NCI-H1092 treated with DMSO at 0.1 percent for 48 hours (cell line): ENCODE measurements around the gene DCBLD1.

Experiments used
- DNase-seq: peaks from one replicate; lab custom pipeline; 2025; lab: John Stamatoyannopoulos, UW

Gene DCBLD1

GRCh38 chr6:117472667-117473066, 9.8 kb upstream of the DCBLD1 start:
- no peak for DNase-seq

DNA sequence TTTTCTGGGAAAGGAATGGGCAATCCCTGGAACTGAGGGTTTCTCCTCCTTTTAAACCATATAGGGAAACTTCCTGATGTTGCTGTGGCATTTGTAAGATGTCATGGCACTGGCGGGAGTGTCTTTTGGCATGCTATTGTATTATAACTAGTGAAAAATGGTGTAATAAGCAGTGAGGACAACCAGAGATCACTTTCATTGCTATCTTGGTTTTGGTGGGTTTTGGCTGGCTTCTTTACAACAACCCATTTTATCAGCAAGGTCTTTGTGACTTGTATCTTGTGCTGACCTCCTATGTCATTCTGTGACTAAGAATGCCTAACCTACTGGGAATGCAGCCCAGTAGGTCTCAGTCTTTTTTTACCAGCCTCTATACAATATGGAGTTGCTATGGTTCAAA, 9.1 kb upstream of the DCBLD1 start:
- DNase-seq = no peak

- no peak for DNase-seq
Observed at GRCh38 chr6:117477988-117478852, 4.3 kb upstream of the DCBLD1 start.

- no peak for DNase-seq
Observed at GRCh38 chr6:117478853-117479231, 3.6 kb upstream of the DCBLD1 start.

DNA sequence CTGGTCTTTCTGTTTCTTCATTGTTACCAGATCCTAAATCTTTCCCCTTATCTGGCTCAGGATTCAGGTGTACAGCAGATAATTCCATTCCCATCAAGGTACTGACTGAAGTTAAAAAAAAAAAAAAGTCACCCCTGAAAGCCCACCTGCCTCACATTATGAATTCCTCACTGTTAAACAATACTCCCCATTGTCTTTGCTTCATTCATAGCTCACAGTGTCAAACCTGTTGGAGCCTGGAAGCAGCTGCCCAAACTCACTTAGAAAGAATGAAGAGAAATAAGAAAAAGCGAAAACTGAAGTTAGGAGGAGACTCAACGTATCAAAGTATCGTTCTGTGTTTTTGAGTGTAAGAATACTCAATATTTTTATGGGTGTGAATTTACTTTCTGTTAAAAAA, 1.8 kb upstream of the DCBLD1 start:
- no peak for DNase-seq

GRCh38 chr6:117481278-117481925, 1.1 kb upstream of the DCBLD1 start:
- no peak for DNase-seq

- no peak for DNase-seq
Observed at GRCh38 chr6:117481926-117482239, 591 bp upstream of the DCBLD1 start.

DNA sequence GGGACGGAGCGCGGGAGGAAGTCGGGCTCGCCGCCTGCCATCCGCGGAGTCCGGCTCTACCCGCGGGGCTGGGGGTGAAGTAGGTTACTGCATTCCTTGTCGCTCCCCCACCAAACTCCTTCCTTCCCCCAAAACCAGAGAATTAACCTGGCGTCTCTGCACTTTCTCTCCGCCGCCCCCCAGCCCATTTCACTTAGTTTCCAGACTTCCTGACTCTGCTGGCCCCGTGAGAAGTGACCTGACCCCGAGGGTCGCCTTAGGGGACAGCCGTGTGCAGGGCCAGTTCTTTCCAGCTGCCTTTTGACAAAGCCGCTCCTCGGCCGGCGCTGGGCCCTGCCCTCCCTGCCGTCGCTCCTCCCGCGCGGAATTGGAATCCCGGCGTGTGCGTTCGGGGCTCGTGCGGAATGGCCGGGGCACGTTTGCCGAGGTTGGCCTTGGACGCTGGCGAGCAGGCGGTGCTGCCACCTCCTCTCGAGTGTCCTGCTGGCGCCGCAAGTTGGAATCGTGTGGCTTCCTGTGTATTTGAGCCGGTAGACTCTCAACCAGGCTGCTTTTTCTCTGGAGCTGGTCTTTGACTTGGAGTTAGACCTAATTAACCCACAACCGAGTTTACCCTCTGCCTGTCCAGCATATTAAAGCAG, 650 bp downstream of the DCBLD1 start:
- DNase-seq = no peak

DNA sequence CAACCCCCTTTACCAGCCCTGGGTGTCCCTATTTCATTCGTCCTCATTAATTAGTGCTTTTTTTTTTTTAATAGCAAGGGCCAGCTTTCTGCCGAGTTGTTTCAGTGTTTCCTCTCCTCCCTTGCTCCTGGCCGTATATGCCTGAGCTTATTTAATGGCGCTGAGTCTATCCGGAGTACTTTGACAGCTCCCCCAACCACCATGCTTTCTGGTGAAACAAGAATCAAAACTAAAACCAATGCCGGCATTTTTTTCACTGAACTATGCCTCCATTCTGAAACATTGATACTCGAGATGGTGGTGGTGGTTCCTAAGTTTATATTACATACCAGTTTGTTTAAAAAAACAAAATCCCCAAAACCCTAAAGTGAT, 1.2 kb downstream of the DCBLD1 start:
- no peak for DNase-seq

GRCh38 chr6:117484052-117484646, 1.7 kb downstream of the DCBLD1 start:
- no peak for DNase-seq

DNA sequence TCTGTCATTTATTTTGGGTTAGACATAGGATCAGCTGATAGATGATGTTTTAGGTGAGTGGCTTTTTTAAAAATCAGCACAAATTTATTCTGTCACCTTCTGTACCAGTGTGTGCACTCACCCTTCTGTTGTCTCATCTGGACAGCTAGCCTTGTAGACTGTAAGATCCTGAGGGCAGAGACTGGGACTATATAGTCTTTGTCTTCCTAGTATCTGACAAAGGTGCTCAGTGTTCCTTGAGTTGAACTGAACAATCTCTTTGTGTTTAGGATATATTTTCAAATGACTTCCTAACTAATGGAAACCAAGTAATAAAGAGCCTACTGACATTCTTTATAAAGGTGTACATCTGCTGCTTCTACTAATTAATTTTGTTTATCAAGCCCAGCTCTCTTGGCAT, 3.0 kb downstream of the DCBLD1 start:
- DNase-seq = no peak

DNA sequence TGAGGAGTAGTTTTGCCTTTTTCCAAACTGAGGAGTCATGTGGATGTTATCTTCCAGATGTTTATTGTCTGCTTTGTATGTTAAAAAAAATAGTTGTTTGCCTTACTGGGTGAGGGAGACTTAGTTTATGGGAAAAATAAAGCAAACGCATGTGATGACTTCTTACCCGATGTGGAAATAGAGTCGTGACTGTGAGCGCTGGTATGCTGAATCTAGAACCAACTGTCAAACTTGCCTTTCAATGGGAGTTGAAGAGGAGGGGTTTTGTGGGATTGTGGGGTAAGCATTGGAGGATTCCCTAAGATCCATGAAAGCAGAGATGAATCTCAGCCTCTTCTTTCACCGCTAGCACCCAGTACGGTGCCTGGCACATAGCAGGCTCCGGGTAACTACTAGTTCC, 5.3 kb downstream of the DCBLD1 start:
- DNase-seq = no peak

GRCh38 chr6:117489003-117489402, 6.5 kb downstream of the DCBLD1 start:
- no peak for DNase-seq

GRCh38 chr6:117491916-117492315, 9.4 kb downstream of the DCBLD1 start:
- no peak for DNase-seq

DNA sequence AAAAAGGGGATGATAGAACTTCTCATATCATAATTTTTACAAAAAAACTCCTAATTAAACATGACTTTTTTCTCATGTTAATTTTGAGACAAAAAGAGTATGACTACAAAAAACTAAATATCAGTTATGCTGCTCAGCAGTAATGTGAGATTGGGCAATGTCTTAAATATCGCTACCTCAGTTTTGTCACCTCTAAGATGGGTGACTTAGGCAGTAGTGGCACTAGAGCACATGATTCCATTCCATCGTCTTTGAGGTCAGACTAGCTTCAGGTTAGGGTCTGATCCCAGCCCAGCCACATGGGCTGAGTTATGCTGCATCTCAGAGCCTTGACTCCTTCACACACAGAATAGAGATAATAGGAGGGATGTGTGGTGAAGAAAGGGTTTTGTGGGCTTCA, 11.0 kb downstream of the DCBLD1 start:
- DNase-seq = no peak

DNA sequence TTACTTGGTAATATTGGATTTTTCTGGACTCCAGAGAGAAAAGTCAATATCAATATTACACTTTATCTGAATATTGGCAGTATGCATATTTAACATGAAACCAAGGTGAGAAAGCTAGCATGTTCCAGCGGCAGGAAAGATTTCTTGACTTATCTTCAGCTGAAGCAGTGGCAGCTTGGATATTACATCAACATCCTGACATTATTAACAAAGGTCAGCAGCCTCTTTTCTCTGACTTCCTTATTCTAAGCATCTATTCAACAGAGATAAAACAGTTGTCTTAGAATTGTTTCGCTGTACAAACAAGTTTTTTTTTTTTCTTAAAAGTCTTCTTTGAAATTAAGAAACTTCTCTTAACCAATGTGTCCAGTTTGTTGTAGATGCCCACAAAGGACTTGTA, 11.8 kb downstream of the DCBLD1 start:
- DNase-seq = no peak

- DNase-seq = no peak
Observed at GRCh38 chr6:117494694-117495318, 12.3 kb downstream of the DCBLD1 start.

DNA sequence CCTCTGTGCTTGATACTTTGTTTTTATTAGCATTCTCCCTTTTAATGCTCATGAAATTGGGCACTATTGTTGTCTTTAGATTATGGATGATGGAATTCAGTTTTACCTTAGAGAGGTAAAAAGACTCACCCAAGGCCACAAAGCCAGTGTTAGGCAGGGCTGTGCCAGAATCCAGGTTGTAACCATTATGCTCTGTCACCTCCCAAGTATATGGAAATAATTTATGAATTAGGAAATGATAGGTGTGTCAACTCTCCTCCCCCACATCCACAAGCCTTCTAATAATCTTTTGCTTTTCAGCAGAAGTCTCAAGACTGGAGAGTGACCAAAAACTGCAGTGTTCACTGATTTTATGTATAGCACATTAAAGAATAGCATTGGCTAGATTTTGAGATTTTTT, 13.0 kb downstream of the DCBLD1 start:
- no peak for DNase-seq

- no peak for DNase-seq
Observed at GRCh38 chr6:117495869-117496268, 13.4 kb downstream of the DCBLD1 start.

GRCh38 chr6:117496383-117496990, 14.0 kb downstream of the DCBLD1 start:
- DNase-seq = no peak

DNA sequence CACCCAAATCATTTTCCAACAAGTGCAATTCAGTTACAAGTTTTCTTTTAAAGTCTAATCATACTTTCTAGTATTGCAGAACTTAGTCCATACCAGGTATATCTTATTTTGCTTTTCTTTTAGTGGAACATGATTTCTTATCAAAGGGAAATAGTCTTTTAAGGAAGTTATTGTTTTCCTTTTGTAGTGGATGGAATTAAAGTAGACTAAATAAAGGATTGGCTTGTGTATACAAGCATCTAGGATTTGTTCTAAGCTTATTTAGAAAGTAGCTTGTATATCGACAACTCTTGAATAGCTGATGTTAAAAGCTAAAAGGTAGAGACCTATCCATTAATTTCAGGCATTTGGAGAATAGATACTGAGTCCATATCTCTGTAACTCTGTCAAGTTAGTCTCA, 14.8 kb downstream of the DCBLD1 start:
- no peak for DNase-seq

- no peak for DNase-seq
Observed at GRCh38 chr6:117498159-117498558, 15.7 kb downstream of the DCBLD1 start.
